A549 treated with AZD9567 at 1 μM for 4 hours (cell line): ENCODE results near the gene ACYP2. TPM values are rescaled to one million over a fixed set of nuclear protein-coding genes. Genes with fewer than 3 reads are reported as not detected.

ENCODE experiments used
- total RNA-seq: library from RNA; stranded (reverse); fragments of 200-300 nt; extraction: Qiagen RNA extraction; gene quantifications from 5 replicates; pipeline ENCODE4 v1.2.3, GENCODE V29; 2022; ENCODE audit not compliant: insufficient read depth

ACYP2 gene
- total RNA-seq = 5.9 to 9.2 TPM (median 8.6 TPM) in 5 replicates

GRCh38 chr2:54115284-54116137 lies at the start of gene ACYP2:
ACYP2 (plus strand) TSS chr2:54115615.

GRCh38 chr2:54256091-54256694 lies 140.8 kb downstream of the ACYP2 start, which contains the start of gene TSPYL6:
TSPYL6 (minus strand) TSS chr2:54256229; CDS start chr2:54256151, 78 bp downstream.

Other genes starting within 250 kb of the ACYP2 start
- gene PSME4, start 144.6 kb upstream of the ACYP2 start, total RNA-seq = 39.2 to 49.6 TPM (median 40.8 TPM) in 5 replicates
- gene TSPYL6, start 140.6 kb downstream of the ACYP2 start, total RNA-seq = not detected in 5 replicates